GM04504 (cell line): ENCODE measurements around the gene SLC18A3.

Source experiments
- DNase-seq: peaks from one replicate; pipeline ENCODE4 v3.0.0-alpha.2; 2012; ENCODE audit warnings: low read depth

The SLC18A3 gene

DNA sequence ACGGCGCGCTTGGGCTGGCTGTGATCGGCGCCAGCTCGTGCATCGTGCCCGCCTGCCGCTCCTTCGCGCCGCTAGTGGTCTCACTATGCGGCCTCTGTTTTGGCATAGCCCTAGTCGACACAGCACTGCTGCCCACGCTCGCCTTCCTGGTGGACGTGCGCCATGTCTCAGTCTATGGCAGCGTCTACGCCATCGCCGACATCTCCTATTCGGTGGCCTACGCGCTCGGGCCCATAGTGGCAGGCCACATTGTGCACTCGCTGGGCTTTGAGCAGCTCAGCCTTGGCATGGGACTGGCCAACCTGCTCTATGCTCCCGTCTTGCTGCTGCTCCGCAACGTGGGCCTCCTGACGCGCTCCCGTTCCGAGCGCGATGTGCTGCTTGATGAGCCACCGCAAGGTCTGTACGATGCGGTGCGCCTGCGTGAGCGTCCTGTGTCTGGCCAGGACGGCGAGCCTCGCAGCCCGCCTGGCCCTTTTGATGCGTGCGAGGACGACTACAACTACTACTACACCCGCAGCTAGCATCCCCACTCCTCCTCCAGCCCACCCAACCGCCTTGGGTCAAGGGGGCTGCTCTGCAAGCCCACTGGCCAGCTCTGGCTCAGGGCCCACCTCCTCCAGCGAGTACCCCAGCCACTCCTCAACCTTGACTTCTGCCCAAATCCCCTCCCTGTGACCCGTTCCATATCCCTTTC is 1.9 kb downstream of the SLC18A3 start:
- DNase-seq: no peak

DNA sequence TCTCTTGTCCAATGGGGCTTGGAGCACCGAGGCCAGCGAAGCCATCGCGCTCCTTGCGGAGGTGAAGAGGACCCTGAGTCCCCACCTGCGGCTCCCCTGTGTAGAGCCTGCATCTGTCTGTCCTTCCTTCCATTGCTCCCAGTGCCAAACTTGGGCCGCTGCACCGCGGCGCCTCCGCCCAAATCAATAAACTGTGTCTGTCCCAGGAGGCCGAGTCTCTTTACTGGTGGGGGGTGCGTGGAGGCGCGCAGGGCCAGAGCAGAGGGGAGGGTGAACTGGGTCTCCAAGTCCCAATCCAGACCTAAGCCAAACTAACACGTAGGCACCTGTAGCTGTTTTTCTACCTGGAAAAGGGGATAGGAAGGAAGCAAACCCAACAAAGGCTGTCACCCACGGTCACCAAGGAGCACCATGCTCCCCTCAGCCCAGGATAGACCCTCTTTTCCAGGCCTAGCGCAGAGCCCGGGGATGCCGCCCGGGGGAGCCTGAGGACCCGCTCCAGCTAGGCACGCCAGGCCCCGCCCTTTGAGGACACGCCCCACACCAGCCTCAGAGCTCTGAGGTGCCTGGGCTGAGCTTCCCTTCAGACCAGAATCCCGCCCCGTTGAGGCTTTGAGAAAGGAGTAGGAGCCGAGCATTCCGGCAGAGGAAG is 2.5 kb downstream of the SLC18A3 start:
- DNase-seq: no peak

DNA sequence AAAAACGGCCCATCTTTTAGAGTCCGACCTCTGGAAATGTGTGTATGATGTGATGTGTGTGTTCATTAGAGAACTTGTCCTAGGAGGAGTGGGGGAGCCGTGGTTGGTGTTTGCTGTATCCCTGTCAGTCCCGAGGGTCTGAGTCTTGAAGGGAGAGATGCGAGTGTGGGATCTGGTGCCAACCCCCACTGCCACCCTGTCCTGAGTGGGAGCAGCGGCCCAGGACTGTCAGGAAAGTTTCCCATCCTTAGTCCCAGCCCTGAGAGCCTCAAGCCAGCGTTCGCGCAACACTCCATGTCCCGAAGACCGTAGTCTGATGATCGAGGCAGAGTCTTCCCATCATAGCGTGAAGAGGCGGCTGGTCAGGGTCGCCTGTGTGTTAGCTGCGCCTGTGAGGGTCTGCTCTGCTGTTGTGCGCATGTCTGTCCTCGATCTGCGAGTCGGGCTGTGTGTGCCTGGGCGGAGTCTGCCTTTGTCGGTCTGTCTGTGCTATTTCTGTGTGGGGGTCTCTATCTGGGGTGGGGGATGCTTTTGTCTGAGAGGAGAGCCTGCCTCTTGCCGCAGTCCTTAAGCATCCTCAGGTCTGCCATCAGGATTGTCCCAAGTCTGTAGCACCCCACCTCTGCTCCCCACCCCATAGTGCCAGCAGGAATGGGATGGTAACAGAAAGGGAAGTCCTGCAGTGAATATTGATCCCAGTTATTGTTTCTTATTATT is 3.2 kb downstream of the SLC18A3 start:
- DNase-seq: no peak

DNA sequence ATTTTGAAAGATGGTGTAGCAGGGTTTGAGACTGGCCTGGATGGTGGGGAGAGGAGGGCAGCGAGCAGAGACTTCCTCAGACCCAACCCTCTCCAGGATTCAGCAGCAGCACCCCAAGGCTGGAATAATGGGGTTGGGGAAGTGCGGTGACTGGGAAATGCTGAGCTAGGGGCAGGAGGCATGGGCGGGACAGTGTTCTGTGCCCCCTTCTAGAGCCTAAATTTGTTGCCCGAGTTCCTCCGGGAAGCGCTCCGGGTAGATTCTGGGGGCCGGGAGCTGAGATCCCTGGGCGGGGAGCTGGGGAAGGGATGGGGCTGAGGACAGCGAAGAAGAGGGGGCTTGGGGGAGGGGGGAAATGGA is 3.8 kb downstream of the SLC18A3 start, which contains the start of gene CHAT:
TSS of gene CHAT (plus strand) at position 156 of the 360 bp plus-strand sequence. CDS start at position 309, 153 bp downstream.
- DNase-seq: no peak

DNA sequence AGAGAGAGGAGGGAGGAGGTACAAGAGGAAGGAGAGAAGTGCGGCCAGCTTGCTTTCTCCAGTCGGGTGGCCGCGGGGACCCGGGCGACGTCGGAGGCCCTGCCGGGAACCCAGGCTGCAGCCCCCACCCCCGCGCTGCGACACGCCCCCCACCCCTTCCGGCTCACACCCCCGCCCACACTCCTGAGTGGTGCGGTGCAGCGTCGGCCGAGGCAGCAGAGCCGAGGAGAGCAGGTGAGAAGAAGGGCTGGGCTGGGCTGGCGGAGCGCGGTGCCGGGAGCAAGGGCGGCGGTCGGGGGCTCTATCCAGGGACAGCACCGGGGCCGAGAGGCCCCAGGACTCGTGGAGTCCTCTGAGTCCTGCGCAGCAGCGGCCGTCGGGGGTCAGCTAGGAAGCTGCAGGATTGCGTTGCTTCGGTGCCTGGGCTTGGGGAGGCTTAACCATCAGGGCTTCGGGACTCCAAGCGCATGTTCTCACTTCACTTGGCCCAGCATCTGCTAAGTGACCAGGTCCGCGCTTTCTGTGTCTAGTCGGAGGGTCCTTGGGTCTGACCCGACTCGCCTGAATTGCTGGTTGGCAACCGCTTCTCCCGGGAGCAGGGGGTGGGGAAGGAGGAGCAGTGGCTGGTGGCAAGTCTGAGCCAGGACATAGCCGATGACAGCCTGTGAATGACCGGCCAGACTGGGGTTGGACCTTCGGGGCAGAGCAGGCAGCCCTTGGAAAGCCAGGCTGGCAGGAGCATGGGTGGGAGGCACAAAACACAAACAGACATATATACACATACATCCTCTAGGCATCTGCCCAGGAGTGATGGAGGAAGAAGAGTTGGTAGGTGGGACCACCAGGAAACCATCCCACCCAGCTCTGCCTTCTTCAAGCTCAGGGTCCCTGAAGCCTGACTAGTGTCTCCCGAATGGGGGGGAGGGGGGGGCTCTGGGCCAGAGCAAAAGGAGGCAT is 4.4 kb downstream of the SLC18A3 start:
- no peak for DNase-seq

DNA sequence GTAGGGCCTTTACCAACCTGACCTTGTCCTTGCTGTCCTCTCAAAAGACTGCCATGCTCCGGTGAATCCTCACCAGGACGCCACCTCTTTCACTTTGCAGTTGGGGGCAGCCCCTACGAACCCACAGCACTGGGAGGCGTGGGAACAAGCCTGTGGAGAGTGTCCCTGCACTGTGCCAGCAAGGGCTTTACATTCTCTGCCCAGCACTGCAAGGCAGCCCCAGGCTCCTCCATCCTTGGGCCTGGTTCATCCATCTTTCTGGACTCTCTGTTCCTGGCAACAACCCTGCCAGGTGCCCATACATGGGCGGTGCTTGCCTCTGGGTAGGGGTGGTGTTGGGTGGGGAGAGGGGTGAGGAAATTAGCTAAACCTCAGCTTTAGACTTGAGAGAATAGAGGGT is 5.1 kb downstream of the SLC18A3 start:
- no peak for DNase-seq

DNA sequence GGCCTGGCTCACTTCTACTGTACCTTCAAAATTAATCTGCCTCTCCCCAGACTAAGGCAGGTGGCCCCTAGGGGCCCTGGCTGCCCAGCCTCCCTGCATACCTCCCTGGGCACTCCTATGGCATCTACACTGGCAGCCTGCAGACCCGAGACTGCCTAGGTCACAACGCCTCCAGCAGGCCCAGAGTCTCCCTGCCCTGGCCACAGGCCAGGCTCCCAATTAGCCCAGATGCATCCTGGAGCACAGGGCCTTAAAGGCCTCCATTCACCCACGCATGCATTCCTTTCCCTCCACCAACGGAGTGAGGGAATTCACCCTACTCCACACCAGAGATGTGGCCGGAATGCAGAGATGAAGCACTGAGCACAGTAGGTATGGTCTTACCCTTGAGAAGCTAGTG is 5.6 kb downstream of the SLC18A3 start:
- no peak for DNase-seq

DNA sequence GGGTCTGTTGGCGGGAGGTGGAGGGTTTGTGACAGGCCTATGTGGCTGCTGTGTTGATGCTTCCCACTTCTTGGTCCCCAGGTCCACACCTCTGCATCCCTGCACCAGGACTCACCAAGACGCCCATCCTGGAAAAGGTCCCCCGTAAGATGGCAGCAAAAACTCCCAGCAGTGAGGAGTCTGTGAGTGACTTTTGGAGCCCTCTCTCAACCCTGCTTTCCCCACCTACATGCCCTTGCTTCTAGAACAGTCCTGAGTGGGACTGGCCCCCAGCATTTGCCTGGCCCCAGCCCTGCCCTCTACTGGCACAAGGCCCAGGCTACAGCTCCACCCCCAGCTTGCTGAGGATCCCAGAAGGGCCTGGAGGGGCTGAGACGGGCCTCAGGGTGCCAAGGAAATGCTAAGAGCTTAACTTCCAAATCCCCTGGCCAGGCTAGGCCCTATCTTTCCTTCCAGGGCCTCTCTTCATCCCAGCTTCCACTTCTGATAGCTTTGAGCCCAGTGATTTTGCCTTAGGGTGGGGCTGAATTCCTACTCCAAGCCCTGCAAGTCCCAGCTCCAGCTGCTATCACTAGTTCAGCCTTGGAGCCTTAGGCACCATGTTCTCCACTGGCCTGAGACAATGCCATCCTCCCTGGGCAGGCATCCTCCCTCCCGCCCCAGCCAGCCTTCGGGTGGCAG is 6.5 kb downstream of the SLC18A3 start:
- DNase-seq: no peak

DNA sequence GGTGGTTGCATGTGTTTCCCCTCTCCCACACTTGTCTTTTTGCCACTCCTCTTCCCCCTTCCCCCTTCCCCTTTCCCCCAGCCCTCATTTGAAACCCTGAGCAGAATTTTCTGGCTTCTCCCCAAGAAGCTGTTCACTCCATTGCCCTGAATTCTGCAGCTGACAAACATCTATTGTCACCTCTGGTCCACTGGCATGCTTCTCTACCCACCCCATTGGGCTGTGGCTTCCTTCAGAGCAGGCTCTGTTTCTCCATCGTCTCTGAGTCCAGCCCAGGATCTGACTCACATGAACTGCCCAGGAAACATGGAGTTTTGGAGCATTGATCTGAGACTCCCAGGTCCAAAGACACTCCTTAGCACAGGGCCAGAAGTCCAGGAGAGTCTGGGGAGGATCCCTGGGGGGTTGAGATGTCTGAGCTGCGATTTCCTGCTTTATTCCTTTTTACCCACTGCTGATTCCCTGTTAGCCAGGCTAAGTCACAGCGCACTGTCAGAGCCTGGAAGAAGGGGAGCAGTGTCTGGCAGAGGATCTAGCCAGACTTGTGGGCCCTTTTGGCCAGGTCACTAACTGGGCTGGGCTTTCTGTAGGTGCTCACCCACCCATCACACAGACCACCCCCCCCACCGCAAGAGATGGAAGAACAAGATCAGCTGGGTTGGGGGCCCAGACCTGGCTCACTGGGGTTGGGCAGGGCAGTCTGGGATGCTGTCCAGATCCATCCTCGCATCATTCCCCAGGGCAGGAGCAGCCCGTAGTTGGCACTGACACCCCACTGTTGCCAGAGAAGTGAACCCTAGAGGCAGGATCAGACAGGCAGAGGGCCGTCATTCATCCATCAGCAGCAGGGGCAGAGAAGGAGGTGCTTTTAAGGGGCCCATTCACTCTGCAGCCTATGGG is 7.3 kb downstream of the SLC18A3 start:
- DNase-seq: no peak

DNA sequence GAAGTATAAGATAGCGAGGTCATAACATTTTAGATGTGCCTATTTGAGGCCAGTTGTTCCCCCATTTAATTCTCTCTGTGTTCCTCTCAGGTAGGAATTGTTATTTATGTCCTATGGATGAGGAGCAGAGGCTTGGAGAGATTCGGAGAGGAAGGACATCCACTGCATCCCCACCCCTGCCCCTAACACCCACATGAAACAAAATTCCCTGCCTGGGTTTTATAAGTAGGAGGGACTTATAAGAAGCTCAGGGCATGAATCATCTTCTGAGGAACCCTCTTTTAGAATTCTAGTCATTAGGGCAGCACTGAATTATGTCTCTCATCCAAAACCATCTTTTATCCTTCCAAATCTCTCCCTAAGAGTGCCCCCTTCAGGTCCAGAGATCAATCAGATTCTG is 8.7 kb downstream of the SLC18A3 start:
- DNase-seq: no peak

DNA sequence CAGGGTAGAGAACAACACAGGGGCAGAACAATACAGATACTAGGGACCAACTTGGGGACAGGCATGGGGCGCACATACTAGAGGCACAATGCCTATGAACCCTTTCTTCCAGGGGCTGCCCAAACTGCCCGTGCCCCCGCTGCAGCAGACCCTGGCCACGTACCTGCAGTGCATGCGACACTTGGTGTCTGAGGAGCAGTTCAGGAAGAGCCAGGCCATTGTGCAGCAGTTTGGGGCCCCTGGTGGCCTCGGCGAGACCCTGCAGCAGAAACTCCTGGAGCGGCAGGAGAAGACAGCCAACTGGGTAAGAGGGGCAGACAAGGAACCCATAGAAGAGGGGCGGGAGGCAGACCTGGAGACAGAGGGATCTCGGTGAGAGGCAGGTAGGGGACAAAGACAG is 9.5 kb downstream of the SLC18A3 start:
- no peak for DNase-seq

DNA sequence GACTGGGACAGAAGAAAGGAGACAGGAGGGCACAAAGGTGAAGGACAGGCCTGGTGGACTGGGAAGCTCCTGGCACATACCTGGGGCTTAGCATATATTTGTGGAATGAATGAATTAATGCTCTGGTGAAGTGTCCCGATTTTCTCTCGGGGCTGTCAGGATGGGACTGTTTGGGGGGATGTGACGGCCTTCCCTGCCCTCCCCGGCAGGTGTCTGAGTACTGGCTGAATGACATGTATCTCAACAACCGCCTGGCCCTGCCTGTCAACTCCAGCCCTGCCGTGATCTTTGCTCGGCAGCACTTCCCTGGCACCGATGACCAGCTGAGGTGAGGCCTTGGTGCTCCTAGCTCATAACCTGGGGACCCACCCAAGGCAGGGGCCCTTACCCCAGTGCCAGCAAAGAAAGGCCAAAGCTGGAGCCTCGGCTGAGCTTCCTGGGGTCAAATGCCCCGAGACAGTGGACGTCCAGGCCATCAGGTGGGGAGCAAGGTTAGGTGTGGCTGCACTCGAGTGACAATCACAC is 10.2 kb downstream of the SLC18A3 start:
- DNase-seq: no peak

DNA sequence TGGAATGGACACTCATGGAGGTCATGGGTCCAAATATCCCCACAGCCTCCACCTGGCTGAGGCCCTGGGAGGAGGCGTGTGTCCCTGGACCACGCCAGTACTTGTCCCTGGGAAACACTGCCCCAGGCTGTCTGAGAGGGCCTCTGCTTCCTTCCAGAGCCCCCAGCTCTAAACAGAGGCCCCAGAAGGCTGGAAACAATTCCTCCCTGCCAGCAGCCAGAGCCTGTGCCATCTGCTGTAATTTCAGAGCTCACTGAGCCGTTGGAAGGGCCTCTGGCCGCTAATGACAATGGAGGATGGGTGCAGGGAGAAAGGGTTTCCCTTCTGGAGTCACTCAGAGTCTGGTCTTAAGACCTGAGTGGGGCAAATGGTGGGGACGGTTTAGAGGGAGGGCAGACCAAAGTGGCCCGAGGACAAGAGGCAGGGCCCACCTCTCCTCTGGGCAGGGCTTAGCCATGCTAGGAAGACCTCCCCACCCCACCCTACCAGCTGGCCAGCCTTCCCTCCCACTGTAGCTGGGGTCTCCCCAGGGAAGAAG is 10.8 kb downstream of the SLC18A3 start:
- no peak for DNase-seq

DNA sequence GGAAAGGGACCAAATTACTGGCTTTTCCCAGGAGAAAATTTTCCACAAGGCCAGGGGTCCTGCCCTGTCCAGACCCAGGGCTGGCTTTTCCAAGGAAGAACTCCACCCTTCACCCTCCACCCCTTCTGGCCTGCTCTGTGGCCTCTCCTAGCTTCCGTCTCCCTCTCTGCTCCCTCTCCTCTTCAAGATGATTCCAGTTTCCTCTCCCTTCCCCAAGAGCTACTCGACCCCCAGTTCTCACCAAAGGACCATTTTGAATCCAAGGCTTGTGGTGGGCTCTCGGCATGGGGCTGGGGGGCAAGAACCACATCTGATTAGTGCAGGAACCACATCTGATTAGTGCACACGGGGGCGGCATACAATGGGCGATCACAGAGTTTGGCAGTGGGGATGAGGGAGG is 11.5 kb downstream of the SLC18A3 start:
- DNase-seq: no peak

DNA sequence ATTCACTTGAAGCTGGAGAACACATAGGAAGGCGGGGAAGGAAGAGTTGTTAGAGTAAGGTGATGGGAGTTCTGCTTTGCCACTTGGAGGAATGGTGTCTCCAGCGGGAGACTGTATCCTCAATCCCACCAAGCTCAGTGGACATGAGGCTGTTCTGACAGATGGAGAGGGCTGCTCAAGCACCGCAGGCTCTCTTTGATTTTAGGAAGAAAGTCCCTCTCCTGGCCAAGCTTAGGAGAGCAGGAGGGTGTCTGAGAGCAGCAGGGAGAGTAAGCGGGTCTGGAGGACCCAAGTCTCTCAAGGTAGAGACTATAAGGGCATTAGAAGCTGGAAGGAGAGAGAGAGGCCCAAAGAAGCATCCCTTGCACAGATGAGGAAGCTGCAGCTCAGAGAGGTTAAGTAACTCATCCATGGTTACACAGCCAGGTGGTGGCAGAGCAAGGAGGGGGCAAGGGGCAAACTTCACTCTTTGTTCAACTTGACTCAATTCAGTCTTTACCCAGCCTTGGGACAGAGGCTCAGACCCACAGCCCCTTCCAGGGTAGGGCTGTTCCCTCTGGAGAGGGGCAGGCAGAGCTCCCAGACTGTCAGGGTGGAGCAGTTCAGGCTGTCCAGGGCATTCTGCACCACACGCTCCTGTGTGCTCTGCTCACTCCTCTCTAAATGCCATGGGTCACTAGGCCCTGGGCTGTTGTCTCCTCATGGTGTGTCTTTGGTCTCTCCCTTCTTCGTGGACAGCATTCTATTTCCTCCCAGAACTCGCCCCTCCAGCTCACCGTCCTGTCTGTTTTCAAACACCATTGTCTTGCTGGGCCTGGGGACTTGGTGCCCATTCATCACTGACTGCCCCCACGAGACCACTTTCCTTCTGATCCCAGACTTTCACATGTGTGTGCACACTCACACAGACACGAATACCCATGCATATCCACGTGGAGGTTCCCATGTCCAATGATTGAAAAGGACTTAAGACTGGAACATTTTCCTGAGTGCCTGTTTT is 12.6 kb downstream of the SLC18A3 start:
- no peak for DNase-seq

DNA sequence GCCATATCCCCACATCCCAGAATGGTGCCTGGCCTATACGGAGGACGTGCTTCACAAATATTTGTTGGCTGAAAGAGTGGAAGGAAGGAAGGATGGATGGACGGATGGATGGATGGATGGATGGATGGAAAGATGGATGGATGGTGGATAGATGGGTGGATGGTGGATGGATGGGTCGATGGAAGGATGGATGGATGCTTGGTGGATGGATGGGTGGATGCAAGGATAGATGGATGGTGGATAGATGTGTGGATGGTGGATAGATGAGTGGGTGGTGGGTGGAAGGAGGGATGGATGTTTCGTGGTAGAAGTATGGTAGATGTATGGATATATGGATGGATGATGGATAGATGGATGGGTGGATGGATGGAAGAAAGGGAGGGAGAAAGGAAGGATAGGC is 14.5 kb downstream of the SLC18A3 start:
- DNase-seq: no peak

DNA sequence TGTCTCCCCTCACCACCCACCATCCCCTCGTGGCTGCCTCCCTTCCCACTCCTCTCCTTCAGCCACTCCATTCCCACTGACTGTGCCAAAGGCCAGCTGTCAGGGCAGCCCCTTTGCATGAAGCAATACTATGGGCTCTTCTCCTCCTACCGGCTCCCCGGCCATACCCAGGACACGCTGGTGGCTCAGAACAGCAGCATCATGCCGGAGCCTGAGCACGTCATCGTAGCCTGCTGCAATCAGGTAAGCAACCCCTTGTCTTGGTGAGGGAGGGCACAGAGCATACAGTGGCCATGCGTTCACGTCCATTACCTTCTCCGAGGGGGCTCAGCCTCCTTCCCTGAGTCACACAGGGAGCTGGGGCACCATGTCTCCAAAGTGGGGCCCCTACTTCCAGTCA is 15.3 kb downstream of the SLC18A3 start:
- no peak for DNase-seq

DNA sequence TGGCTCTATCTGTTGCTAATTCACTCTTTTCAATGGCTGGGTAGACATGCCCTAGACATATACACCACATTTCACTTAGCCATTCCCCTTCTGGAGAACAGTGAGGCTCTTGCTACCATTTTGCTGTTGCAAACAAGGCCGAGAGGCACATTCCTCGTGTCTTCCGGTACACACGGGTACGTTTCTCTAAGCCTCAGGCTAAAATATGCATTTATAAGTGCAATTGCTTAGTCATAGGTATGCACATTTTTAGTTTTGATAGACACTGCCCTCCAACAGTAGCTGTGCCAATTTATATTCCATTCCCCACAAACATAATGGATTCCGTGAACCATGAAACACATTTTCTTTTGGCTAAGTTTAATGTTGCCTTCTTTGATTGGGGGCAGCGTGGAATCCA is 16.9 kb downstream of the SLC18A3 start:
- no peak for DNase-seq
